ENCODE measurements around the gene URB2.

URB2 gene

DNA sequence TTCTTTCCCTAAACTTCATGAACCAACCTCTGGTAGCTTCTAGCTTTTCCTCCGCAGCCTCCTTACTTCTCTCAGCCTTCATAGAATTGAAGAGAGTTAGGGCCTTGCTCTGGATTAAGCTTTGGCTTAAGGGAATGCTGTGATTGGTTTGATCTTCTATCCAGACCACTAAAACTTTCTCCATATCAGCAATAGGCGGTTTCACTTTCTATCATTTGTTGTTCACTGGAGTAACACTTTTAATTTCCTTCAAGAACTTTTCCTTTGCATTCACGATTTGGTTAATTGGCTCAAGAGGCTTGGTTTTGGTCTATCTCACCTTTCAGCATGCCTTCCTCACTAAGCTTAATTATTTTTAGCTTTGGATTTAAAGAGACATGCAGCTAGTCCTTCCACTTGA, 5.1 kb downstream of the URB2 start:
- no peak for DNase-seq (ENCODE audit: extremely low read depth, low read depth)
- TF ChIP-seq, protein P1, sequence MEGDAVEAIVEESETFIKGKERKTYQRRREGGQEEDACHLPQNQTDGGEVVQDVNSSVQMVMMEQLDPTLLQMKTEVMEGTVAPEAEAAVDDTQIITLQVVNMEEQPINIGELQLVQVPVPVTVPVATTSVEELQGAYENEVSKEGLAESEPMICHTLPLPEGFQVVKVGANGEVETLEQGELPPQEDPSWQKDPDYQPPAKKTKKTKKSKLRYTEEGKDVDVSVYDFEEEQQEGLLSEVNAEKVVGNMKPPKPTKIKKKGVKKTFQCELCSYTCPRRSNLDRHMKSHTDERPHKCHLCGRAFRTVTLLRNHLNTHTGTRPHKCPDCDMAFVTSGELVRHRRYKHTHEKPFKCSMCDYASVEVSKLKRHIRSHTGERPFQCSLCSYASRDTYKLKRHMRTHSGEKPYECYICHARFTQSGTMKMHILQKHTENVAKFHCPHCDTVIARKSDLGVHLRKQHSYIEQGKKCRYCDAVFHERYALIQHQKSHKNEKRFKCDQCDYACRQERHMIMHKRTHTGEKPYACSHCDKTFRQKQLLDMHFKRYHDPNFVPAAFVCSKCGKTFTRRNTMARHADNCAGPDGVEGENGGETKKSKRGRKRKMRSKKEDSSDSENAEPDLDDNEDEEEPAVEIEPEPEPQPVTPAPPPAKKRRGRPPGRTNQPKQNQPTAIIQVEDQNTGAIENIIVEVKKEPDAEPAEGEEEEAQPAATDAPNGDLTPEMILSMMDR (IDR thresholded peaks at IDR 0.05; ENCODE audit: low read depth, low read length, missing control alignments) = no peak
- H3K4me3 ChIP-seq (replicated peaks; ENCODE audit: low read depth, low read length) = no peak overlapping the region

DNA sequence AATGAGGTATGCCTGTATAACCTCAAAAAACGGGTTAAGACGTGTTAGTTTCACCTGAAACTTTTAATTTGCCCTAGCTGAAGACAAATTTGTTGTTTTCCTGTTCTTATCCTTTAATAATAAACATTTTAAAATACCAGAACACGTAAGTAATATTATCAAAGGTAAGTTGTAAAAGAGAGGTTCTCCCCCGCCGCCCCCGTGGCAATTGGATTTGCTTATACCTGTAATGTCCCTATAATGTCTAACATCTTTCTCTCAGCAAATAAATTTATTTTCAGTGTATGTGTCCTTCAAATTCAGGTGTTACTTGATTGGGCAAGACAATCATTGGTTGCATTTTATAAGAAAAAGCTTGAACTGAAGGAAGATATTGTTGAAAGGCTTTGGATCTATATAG, 5.9 kb downstream of the URB2 start:
- DNase-seq (ENCODE audit: extremely low read depth, low read depth) = no peak
- TF ChIP-seq, protein P1 (IDR thresholded peaks at IDR 0.05; ENCODE audit: low read depth, low read length, missing control alignments) = no peak
- H3K4me3 ChIP-seq (replicated peaks; ENCODE audit: low read depth, low read length) = no peak overlapping the region

GRCh38 chr1:229636042-229636441, 10.0 kb downstream of the URB2 start:
- TF ChIP-seq, protein P1 (IDR thresholded peaks at IDR 0.05; ENCODE audit: low read depth, low read length, missing control alignments) = no peak
- DNase-seq (ENCODE audit: extremely low read depth, low read depth) = no peak
- no peak overlapping the region for H3K4me3 ChIP-seq (replicated peaks; ENCODE audit: low read depth, low read length)

GRCh38 chr1:229637746-229638145, 11.7 kb downstream of the URB2 start:
- TF ChIP-seq, protein P1 (IDR thresholded peaks at IDR 0.05; ENCODE audit: low read depth, low read length, missing control alignments) = no peak
- DNase-seq (ENCODE audit: extremely low read depth, low read depth) = no peak
- H3K4me3 ChIP-seq (replicated peaks; ENCODE audit: low read depth, low read length) = no peak overlapping the region

DNA sequence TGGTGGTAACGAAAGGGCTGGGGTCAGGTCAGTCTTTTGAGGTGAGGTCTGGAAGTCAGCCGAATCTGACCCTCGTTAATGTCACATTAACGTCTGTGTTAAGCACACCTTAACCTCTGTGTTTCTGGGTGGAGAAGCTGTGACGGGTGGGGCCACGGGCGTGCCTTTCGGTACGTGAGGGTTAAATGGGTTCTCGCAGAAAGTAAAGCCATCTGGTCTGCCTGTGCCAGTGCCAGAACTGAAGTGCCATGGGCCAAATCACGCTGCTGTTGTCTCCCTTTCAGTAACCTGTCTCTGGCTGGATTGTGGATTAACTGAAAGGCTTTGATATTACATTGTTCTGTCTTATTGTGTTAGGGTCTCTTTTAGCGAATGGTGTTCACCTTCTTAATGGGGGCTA, 14.4 kb downstream of the URB2 start:
- DNase-seq (ENCODE audit: extremely low read depth, low read depth) = no peak
- TF ChIP-seq, protein P1 (IDR thresholded peaks at IDR 0.05; ENCODE audit: low read depth, low read length, missing control alignments) = no peak
- H3K4me3 ChIP-seq (replicated peaks; ENCODE audit: low read depth, low read length) = no peak overlapping the region

GRCh38 chr1:229641306-229641705, 15.3 kb downstream of the URB2 start:
- no peak for DNase-seq (ENCODE audit: extremely low read depth, low read depth)
- H3K4me3 ChIP-seq (replicated peaks; ENCODE audit: low read depth, low read length) = no peak overlapping the region
- TF ChIP-seq, protein P1 (IDR thresholded peaks at IDR 0.05; ENCODE audit: low read depth, low read length, missing control alignments) = no peak

DNA sequence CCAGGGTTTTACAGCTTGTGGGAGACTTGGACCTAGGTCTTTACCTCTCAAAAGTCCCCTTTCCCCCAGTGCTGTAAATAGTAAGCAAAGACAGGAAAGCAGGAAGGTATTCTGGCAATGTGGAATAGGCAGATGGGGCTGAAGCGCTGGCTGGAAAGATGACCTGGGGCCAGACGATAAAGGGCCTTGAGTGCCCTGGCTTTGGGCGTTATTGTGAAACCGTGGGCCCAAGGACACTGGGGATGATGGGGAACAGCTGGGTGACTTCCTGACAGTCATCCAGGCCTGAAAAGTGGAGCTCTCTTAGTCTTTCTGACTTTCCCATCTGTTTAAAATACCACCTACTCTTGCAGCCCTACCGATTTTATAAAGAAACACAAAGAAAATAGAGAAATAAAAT, 16.3 kb downstream of the URB2 start:
- no peak for DNase-seq (ENCODE audit: extremely low read depth, low read depth)
- TF ChIP-seq, protein P1 (IDR thresholded peaks at IDR 0.05; ENCODE audit: low read depth, low read length, missing control alignments) = no peak
- H3K4me3 ChIP-seq (replicated peaks; ENCODE audit: low read depth, low read length) = no peak overlapping the region
